ENCODE data around the gene SCIN.
"Not testable (repeated sequence)": the region's sequence is repeated elsewhere in the genome, so short reads cannot be mapped to it uniquely, and the experiment has no call there.

SCIN gene

GRCh38 chr7:12554351-12554750, 16.2 kb upstream of the SCIN start:
- Histone ChIP-seq H3K79me2 (ENCODE audit: insufficient read depth, low read depth) (no peaks in the 10 kb centered on the region), H2AFZ (ENCODE audit: low read depth) (no peak overlapping the region), H3K27ac (no peak overlapping the region), H3K4me2 (no peak overlapping the region), H4K20me1 (ENCODE audit: insufficient read depth) (no peaks in the 10 kb centered on the region), H3K4me3 (IDR thresholded peaks at IDR 0.05; ENCODE audit: insufficient read depth, low read depth, low read length) (no peak overlapping the region), H3K9ac (no peak overlapping the region), H3K27me3 (ENCODE audit: insufficient read depth, low read depth) (no peaks in the 10 kb centered on the region), H3K36me3 (ENCODE audit: insufficient read depth) (no peaks in the 10 kb centered on the region), H3K4me1 (ENCODE audit: low read depth, poor library complexity, severe bottlenecking) (peaks cover 6% of the 10 kb centered on the region)
- TF ChIP-seq CTCF (conservative IDR thresholded peaks at IDR 0.05; ENCODE audit: low read depth, low read length) = no peak

GRCh38 chr7:12554872-12555271, 15.6 kb upstream of the SCIN start:
- H3K79me2 ChIP-seq (ENCODE audit: insufficient read depth, low read depth) = no peaks in the 10 kb centered on the region
- no peaks in the 10 kb centered on the region for H3K27me3 ChIP-seq (ENCODE audit: insufficient read depth, low read depth)
- no peak overlapping the region for H3K27ac ChIP-seq
- H3K9ac ChIP-seq = no peak overlapping the region
- H3K36me3 ChIP-seq (ENCODE audit: insufficient read depth) = no peaks in the 10 kb centered on the region
- H3K4me1 ChIP-seq (ENCODE audit: low read depth, poor library complexity, severe bottlenecking) = peaks cover 6% of the 10 kb centered on the region
- H4K20me1 ChIP-seq (ENCODE audit: insufficient read depth) = no peaks in the 10 kb centered on the region
- TF ChIP-seq CTCF (conservative IDR thresholded peaks at IDR 0.05; ENCODE audit: low read depth, low read length) = no peak
- no peak overlapping the region for H3K4me2 ChIP-seq
- no peak overlapping the region for H2AFZ ChIP-seq (ENCODE audit: low read depth)
- no peak overlapping the region for H3K4me3 ChIP-seq (IDR thresholded peaks at IDR 0.05; ENCODE audit: insufficient read depth, low read depth, low read length)

- H3K36me3 ChIP-seq (ENCODE audit: insufficient read depth); H3K4me3 ChIP-seq (IDR thresholded peaks at IDR 0.05; ENCODE audit: insufficient read depth, low read depth, low read length); H3K4me2 ChIP-seq; H3K79me2 ChIP-seq (ENCODE audit: insufficient read depth, low read depth); H2AFZ ChIP-seq (ENCODE audit: low read depth); H3K27me3 ChIP-seq (ENCODE audit: insufficient read depth, low read depth); H4K20me1 ChIP-seq (ENCODE audit: insufficient read depth); H3K9ac ChIP-seq; H3K4me1 ChIP-seq (ENCODE audit: low read depth, poor library complexity, severe bottlenecking); H3K27ac ChIP-seq: not testable (repeated sequence)
Measured at GRCh38 chr7:12555695-12556094, 14.8 kb upstream of the SCIN start.

GRCh38 chr7:12556139-12556792, 14.3 kb upstream of the SCIN start:
- H3K27ac ChIP-seq; H3K4me1 ChIP-seq (ENCODE audit: low read depth, poor library complexity, severe bottlenecking); H3K4me2 ChIP-seq; H3K27me3 ChIP-seq (ENCODE audit: insufficient read depth, low read depth); H4K20me1 ChIP-seq (ENCODE audit: insufficient read depth); H3K79me2 ChIP-seq (ENCODE audit: insufficient read depth, low read depth); H3K36me3 ChIP-seq (ENCODE audit: insufficient read depth); H3K9ac ChIP-seq; H2AFZ ChIP-seq (ENCODE audit: low read depth); H3K4me3 ChIP-seq (IDR thresholded peaks at IDR 0.05; ENCODE audit: insufficient read depth, low read depth, low read length): not testable (repeated sequence)

- Histone ChIP-seq H3K27ac (no peak overlapping the region), H4K20me1 (ENCODE audit: insufficient read depth) (no peaks in the 10 kb centered on the region), H3K4me3 (IDR thresholded peaks at IDR 0.05; ENCODE audit: insufficient read depth, low read depth, low read length) (no peak overlapping the region), H3K4me2 (no peak overlapping the region), H3K79me2 (ENCODE audit: insufficient read depth, low read depth) (no peaks in the 10 kb centered on the region), H3K9ac (no peak overlapping the region), H3K36me3 (ENCODE audit: insufficient read depth) (no peaks in the 10 kb centered on the region), H2AFZ (ENCODE audit: low read depth) (no peak overlapping the region), H3K4me1 (ENCODE audit: low read depth, poor library complexity, severe bottlenecking) (peaks cover 6% of the 10 kb centered on the region), H3K27me3 (ENCODE audit: insufficient read depth, low read depth) (no peaks in the 10 kb centered on the region)
- no peak for TF ChIP-seq CTCF (conservative IDR thresholded peaks at IDR 0.05; ENCODE audit: low read depth, low read length)
Measured at GRCh38 chr7:12557282-12557681, 13.2 kb upstream of the SCIN start.
